GM19238 (cell line): ENCODE measurements around the gene SNRNP27.
A peak's percentile ranks its signal among the peaks of the same experiment; 100 is the strongest.
"Not testable (repeated sequence)": the region's sequence is repeated elsewhere in the genome, so short reads cannot be mapped to it uniquely, and the experiment has no call there.

ENCODE experiments used
- DNase-seq: peaks from one replicate; pipeline ENCODE4 v3.0.0; 2011; ENCODE audit warnings: low spot score; ENCODE audit not compliant: insufficient read length

The SNRNP27 gene

GRCh38 chr2:69893684-69894551, at the start of gene SNRNP27:
SNRNP27 (plus strand) TSS chr2:69893956; CDS start chr2:69893985, 29 bp downstream.
- peak; percentile 62 for DNase-seq

DNA sequence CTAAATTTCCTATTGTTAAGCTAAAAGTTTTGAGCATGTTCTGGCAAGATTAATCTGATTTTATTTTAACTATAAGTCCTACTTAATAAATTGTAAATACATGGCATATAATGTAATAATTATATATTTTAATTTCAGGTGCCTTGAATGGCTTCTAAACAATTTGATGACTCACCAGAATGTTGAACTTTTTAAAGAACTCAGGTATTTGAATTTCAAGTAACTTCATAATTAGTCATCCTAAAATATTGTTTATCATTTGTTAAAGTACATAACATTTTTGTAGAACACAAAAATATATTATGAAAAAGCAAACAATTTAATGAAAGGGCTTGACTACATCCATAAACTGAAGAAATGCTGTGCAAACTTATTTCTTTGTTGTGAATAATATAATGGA, 49.8 kb upstream of the SNRNP27 start:
- no peak for DNase-seq

DNA sequence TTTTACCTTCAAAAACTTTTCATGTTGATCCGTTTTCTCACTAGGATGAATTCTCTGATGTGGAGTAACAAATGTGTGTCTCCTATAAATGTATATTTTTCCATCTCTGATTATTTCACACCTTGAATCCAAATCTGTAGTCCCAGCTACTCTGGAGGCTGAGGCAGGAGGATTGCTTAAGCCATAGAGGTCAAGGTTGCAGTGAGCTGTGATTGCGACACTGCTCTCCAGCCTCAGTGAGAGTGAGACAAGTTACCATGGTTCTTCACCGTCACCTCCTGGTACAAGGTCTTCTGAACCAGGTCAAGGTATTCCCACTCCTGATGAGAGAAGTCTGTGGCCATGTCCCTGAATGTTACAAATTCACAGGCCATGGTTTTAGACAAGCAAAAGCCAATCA, 49.2 kb upstream of the SNRNP27 start:
- no peak for DNase-seq

DNA sequence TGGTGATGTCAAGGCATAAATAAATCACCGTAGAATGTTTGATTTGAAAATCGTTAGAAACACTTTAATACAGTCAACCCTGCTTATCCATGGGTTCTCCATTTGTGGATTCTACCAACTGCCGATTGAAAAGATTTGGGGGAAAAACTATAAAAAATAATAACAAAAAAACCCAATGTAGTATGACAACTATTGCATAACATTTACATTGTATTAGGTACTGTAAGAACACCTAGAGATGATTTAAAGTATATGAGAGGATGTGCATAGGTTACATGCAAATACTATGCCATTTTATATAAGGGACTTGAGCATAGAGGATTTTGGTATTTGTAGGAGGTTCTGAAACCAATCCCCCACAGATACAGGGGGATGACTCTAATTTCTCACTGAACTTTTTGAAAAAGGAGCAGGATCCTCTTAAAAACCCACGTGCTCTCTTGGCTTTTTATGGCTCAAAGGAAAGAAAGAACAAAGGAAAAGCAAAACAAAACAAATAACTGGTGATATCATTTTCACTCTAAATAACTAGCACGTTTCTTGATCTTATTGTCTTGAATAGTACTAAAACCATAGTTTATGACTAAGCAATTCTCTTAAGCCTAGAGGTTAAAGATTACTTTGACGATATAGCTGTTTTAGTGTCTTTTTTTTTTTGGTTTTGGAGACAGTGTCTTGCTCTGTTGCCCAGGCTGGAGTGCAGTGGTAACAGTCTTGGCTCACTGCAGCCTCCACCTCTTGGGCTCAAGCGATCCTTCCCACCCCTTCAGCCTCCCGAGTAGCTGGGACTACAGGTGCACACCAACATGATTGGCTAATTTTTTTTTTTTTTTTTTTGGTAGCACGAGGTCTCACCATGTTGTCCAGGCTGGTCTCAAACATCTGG, 47.3 kb upstream of the SNRNP27 start:
- no peak for DNase-seq

GRCh38 chr2:69847068-69847828, 46.5 kb upstream of the SNRNP27 start:
- no peak for DNase-seq

DNA sequence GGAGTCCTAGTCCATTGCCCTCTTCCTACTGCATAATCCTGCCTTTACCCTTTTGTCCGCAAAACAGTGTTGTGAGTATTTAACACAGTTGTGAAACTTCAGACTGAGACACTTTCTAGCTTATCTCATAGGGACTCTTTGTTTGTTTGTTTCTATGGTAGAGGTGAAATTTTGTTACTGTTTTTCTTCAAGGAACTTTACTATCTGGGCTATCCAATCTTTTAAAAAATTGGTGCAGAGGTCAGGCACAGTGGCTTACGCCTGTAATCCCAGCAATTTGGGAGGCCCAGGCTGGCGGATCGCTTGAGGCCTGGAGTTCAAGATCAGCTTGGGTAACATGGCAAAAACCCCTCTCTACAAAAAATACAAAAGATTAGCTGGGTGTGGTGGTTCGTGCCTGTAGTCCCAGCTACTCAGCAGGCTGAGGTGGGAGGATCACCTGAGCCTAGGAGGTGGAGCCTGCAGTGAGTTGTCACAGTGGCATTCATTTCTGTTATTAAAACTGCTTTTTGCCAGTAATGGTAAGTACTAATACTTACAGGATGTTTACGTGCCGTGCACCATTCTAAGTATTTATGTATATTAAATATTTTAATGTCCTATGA, 45.5 kb upstream of the SNRNP27 start:
- no peak for DNase-seq

DNA sequence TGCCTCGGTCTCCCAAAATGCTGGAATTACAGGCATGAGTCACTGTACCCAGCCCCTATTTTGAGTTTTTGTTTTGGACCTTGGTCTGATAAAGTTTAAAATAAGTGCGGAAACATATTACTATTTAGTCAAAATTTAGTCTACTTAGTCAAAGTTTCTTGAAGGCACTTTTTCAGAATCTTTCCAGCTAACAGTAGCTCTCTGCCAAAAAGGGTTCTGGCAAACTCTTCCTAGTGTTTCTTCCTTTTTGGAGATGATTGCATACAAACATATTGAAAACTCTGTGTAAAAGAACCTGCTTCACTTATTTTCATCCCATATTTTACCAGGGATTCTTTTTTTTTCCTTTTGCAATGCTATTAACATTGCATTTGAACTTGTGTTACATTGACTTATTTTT, 35.5 kb upstream of the SNRNP27 start:
- no peak for DNase-seq

- DNase-seq: no peak
Measured at GRCh38 chr2:69863298-69863697, 30.5 kb upstream of the SNRNP27 start.

GRCh38 chr2:69888451-69888850, 5.3 kb upstream of the SNRNP27 start:
- no peak for DNase-seq

DNA sequence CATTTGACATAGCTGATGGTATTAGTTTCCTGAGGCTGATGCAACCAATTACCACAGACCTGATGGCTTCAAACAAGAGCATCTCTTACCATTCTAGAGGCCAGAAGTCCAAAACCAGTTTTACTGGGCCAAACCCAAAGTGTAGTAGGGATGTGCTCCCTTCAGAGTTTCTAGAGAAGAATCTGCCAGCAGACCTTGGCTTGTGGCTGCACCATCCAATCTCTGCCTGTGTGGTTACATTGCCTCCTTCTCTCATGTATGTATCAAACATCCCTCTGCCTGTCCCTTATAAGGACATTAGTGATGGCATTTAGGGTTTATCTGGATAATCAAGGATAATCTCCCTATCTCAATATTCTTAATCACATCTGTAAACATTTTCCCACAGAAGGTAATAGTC, 4.5 kb upstream of the SNRNP27 start:
- DNase-seq: no peak

GRCh38 chr2:69890881-69891280, 2.9 kb upstream of the SNRNP27 start:
- DNase-seq: no peak

GRCh38 chr2:69892838-69893424, 825 bp upstream of the SNRNP27 start:
- DNase-seq: not testable (repeated sequence)

GRCh38 chr2:69894737-69895136, 981 bp downstream of the SNRNP27 start:
- not testable (repeated sequence) for DNase-seq

GRCh38 chr2:69902213-69902922, 8.6 kb downstream of the SNRNP27 start:
- DNase-seq: no peak

- no peak for DNase-seq
Measured at GRCh38 chr2:69907216-69907615, 13.5 kb downstream of the SNRNP27 start.

DNA sequence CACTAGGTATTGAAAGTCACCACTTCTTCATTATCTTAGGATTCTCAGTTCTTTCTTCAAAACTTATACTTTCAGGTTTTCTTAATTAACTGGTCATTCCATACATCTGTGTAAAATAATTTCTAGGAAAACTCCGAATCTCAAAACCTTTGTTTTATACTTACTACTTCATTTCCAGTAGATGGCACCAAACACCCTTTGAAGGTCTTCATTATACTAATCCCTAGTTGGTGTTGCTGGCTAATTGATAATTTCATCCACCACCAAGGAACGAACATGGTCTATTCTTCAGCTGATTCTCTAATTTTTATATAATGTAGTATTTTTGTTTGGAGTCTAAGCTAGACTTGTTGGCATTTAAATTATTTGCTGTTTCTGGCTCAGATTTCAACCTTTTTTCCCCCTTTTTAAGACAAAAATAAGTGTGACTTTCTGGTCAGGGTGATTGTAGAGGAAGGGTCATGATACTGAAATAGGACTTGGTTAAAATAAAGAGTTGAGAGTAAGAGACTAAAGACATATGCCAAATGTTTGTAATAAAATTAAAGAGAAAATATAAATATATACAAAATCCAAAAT, 18.3 kb downstream of the SNRNP27 start:
- no peak for DNase-seq

DNA sequence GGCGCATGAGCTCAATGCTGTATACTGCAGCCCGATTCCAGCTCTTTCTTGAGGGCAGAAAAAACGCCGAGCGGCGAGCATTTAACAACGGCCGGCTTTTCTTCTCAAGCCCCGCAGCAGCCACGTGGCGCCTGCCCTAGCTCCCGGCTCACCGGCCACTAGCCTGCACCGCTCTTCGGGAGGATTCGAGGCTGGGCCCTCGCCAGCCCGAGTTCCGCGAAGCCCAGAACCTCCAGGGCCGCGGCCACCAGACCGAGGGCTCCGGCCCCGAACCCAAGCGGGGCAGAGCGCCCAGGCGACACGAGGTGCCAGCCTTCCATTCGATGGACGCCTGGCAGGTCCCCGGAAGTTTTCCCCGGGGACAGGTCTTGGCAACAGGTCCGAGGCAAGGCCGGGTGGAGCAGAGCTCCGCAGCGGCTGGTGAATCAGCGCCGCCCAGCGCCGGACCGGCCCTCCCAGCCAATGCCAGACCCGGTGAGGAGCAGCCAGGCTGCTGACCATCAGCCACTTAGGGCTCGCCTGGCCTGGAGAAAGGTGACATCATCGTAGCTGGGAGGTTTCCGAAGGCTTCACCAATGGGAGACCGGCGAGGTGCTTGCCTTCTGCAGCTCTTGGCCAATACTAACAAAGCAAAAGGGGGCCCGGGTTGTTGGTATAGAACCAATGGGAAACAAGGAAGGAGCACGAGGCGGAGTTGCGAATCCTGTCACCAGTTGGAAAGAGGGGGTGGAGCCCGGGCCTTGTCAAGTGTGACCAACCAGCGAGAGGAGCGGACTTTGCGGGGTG, 20.6 kb downstream of the SNRNP27 start:
- no peak for DNase-seq

DNA sequence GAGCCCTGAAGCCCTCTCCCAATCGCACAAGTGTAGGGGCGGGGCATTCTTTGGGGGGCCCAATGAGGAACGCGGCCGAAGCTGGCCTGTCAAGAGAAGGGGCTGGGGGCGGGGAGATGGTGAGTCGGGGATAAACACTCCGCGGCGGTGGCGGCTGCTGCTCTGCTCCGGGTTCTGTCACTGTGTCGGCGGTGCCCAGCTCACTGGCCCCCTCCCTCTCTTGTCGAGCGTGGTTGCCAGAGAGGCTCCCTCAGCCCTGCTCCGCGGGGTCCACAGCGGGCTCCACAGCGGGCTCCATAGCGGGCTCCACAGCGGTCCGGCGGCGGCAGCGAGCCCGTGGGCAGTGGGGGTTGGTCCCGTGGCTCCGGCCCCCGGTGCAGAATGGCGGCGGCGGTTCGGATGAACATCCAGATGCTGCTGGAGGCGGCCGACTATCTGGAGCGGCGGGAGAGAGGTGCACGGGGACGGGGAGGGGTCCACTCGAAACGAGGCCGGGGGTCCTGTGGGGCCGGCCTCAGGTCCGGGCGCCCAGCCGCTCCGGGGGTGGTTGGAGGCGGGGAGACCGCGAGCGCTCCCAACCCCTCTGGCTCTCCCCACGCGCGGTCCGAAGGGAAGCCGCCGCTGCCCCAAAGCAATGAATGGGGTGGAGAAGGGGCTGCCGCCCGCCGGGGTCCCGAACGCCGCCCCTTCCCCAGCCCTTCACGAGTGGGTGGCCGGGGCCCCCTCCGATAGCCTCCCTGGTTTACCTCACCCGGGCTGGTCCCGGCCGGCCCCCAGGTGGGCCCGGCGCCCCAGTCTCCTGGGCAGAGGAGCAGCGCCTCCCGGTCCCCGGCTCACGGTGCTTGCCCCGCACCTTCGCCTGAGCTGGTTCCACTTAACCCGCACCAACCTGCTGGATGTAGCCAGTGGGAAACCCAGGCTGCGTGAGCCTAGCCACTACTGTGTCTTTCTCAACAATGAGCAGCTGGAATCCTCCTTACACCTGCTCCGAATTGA, 21.5 kb downstream of the SNRNP27 start, which contains the start of gene MXD1:
Gene MXD1, plus strand, starts transcription at position 160 of the 996 bp plus-strand sequence. Its CDS starts 222 bp downstream, at position 382.
- peak; percentile 93 for DNase-seq
